ENCODE data around the gene ATP11A. TPM values are rescaled to one million over a fixed set of nuclear protein-coding genes. Genes with fewer than 3 reads are reported as not detected.

Gene ATP11A
- total and polyA plus RNA-seq, 9 of the 15 experiments (the other 6 are each of a cell fraction or from before 2014, with no cell fraction given), result 0.38 to 34.2 (median 4.2) TPM

DNA sequence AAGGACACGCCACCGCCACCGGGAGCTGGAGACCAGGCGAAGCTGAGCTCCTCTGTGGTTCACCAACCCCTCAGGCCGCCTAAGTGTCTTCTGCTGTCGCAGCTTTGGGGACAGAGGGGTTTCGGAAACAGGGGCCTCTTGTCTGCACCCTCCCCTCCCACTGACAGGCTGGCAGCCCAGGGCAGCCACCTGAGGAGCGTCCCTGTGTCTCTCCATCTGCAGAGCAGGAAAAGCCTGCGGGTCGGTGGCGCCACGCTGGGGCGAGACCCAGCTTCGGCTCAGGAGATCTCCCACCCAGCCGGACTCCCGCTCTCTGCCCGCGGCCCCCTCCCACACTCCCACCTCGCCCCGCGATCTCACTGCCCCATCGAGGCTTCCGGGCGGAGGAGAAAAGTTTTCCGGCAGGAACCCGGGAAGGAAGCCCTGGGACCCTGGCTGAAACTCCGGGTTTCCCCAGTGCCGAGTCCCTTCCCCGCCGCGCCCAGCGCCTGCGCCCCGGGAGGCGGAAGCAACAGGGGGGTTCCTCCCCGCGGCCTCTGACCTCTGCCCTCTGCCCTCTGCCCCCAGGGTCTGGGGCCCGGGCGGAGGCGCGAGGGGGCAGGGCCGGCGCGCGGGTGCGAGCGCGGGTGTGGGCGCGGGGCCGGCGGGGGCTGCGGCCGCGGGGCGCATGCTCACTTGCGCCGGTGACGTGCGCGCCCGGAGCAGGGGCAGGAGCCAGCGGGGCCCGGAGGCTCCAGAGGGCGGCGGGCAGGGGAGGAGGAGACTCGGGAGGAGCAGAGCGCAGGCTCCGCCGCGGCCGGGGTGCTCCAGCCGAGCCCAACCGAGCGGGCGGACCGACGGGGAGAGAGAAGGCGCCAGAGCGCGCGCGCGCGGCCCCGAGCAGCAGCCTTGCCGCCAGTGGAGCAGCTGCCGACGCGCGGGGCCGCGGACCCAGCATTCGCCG, at the start of gene ATP11A (continued):
- TF ChIP-seq, protein P1, sequence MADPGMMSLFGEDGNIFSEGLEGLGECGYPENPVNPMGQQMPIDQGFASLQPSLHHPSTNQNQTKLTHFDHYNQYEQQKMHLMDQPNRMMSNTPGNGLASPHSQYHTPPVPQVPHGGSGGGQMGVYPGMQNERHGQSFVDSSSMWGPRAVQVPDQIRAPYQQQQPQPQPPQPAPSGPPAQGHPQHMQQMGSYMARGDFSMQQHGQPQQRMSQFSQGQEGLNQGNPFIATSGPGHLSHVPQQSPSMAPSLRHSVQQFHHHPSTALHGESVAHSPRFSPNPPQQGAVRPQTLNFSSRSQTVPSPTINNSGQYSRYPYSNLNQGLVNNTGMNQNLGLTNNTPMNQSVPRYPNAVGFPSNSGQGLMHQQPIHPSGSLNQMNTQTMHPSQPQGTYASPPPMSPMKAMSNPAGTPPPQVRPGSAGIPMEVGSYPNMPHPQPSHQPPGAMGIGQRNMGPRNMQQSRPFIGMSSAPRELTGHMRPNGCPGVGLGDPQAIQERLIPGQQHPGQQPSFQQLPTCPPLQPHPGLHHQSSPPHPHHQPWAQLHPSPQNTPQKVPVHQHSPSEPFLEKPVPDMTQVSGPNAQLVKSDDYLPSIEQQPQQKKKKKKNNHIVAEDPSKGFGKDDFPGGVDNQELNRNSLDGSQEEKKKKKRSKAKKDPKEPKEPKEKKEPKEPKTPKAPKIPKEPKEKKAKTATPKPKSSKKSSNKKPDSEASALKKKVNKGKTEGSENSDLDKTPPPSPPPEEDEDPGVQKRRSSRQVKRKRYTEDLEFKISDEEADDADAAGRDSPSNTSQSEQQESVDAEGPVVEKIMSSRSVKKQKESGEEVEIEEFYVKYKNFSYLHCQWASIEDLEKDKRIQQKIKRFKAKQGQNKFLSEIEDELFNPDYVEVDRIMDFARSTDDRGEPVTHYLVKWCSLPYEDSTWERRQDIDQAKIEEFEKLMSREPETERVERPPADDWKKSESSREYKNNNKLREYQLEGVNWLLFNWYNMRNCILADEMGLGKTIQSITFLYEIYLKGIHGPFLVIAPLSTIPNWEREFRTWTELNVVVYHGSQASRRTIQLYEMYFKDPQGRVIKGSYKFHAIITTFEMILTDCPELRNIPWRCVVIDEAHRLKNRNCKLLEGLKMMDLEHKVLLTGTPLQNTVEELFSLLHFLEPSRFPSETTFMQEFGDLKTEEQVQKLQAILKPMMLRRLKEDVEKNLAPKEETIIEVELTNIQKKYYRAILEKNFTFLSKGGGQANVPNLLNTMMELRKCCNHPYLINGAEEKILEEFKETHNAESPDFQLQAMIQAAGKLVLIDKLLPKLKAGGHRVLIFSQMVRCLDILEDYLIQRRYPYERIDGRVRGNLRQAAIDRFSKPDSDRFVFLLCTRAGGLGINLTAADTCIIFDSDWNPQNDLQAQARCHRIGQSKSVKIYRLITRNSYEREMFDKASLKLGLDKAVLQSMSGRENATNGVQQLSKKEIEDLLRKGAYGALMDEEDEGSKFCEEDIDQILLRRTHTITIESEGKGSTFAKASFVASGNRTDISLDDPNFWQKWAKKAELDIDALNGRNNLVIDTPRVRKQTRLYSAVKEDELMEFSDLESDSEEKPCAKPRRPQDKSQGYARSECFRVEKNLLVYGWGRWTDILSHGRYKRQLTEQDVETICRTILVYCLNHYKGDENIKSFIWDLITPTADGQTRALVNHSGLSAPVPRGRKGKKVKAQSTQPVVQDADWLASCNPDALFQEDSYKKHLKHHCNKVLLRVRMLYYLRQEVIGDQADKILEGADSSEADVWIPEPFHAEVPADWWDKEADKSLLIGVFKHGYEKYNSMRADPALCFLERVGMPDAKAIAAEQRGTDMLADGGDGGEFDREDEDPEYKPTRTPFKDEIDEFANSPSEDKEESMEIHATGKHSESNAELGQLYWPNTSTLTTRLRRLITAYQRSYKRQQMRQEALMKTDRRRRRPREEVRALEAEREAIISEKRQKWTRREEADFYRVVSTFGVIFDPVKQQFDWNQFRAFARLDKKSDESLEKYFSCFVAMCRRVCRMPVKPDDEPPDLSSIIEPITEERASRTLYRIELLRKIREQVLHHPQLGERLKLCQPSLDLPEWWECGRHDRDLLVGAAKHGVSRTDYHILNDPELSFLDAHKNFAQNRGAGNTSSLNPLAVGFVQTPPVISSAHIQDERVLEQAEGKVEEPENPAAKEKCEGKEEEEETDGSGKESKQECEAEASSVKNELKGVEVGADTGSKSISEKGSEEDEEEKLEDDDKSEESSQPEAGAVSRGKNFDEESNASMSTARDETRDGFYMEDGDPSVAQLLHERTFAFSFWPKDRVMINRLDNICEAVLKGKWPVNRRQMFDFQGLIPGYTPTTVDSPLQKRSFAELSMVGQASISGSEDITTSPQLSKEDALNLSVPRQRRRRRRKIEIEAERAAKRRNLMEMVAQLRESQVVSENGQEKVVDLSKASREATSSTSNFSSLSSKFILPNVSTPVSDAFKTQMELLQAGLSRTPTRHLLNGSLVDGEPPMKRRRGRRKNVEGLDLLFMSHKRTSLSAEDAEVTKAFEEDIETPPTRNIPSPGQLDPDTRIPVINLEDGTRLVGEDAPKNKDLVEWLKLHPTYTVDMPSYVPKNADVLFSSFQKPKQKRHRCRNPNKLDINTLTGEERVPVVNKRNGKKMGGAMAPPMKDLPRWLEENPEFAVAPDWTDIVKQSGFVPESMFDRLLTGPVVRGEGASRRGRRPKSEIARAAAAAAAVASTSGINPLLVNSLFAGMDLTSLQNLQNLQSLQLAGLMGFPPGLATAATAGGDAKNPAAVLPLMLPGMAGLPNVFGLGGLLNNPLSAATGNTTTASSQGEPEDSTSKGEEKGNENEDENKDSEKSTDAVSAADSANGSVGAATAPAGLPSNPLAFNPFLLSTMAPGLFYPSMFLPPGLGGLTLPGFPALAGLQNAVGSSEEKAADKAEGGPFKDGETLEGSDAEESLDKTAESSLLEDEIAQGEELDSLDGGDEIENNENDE (IDR thresholded peaks at IDR 0.05; ENCODE audit: low read depth, low read length), result no peak
- TF ChIP-seq, protein P2, sequence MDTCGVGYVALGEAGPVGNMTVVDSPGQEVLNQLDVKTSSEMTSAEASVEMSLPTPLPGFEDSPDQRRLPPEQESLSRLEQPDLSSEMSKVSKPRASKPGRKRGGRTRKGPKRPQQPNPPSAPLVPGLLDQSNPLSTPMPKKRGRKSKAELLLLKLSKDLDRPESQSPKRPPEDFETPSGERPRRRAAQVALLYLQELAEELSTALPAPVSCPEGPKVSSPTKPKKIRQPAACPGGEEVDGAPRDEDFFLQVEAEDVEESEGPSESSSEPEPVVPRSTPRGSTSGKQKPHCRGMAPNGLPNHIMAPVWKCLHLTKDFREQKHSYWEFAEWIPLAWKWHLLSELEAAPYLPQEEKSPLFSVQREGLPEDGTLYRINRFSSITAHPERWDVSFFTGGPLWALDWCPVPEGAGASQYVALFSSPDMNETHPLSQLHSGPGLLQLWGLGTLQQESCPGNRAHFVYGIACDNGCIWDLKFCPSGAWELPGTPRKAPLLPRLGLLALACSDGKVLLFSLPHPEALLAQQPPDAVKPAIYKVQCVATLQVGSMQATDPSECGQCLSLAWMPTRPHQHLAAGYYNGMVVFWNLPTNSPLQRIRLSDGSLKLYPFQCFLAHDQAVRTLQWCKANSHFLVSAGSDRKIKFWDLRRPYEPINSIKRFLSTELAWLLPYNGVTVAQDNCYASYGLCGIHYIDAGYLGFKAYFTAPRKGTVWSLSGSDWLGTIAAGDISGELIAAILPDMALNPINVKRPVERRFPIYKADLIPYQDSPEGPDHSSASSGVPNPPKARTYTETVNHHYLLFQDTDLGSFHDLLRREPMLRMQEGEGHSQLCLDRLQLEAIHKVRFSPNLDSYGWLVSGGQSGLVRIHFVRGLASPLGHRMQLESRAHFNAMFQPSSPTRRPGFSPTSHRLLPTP (IDR thresholded peaks at IDR 0.05; ENCODE audit: borderline replicate concordance, extremely low read depth, insufficient read length), result no peak
- TF ChIP-seq RBM15 (IDR thresholded peaks at IDR 0.05; ENCODE audit: insufficient read depth, low read length), result no peak
- TF ChIP-seq, protein P3, sequence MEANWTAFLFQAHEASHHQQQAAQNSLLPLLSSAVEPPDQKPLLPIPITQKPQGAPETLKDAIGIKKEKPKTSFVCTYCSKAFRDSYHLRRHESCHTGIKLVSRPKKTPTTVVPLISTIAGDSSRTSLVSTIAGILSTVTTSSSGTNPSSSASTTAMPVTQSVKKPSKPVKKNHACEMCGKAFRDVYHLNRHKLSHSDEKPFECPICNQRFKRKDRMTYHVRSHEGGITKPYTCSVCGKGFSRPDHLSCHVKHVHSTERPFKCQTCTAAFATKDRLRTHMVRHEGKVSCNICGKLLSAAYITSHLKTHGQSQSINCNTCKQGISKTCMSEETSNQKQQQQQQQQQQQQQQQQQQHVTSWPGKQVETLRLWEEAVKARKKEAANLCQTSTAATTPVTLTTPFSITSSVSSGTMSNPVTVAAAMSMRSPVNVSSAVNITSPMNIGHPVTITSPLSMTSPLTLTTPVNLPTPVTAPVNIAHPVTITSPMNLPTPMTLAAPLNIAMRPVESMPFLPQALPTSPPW (CRISPR knock-in tag; IDR thresholded peaks at IDR 0.05), result peak; percentile 99
- TF ChIP-seq, protein P4, sequence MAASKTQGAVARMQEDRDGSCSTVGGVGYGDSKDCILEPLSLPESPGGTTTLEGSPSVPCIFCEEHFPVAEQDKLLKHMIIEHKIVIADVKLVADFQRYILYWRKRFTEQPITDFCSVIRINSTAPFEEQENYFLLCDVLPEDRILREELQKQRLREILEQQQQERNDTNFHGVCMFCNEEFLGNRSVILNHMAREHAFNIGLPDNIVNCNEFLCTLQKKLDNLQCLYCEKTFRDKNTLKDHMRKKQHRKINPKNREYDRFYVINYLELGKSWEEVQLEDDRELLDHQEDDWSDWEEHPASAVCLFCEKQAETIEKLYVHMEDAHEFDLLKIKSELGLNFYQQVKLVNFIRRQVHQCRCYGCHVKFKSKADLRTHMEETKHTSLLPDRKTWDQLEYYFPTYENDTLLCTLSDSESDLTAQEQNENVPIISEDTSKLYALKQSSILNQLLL (CRISPR knock-in tag; IDR thresholded peaks at IDR 0.05; ENCODE audit: borderline replicate concordance), result no peak
- no peak for TF ChIP-seq SAFB2 (IDR thresholded peaks at IDR 0.05; ENCODE audit: borderline replicate concordance, low read depth, low read length, severe bottlenecking)
- no peak for TF ChIP-seq MCM7 (IDR thresholded peaks at IDR 0.05)
